ENCODE data around the gene BNIP5. TPM values are rescaled to one million over a fixed set of nuclear protein-coding genes. Genes with fewer than 3 reads are reported as not detected.
A peak's percentile ranks its signal among the peaks of the same experiment; 100 is the strongest.

Gene BNIP5
- total and polyA plus RNA-seq, 2 of the 13 experiments (the other 11 are each of a cell fraction or from before 2014, with no cell fraction given): not detected

DNA sequence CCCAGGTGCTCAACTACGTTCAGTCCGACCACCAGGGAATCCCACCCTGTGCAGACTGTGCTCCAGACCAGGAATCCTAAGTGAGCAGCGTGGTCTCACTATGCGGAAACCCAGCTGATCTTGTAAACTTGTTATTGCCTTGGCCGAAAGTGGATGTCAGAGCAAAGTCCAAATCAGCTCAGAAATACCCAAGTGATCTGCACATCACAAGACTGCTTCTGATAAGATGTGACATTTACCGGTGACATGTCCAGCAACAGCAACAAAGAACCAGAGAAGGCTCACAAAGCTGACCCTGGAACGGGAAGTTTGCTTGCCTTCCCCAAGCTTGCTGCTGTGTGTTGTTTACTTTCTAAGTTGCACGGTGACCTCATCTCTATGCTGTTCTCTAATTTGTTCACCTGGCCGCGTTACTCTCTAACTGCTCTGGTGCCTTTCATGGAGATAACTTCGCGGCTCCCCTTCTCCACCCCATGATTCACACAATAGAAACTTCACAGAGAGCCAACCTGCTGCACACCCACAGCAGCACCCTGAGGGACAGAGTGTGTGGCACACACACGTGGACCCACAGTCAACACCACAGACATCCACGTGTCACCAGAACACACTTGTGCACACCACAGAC lies 1.7 kb downstream of the BNIP5 start (continued):
- TF ChIP-seq BRD4 (CRISPR knock-in tag; IDR thresholded peaks at IDR 0.05) (no peak), ZBTB7B (CRISPR knock-in tag; IDR thresholded peaks at IDR 0.05) (peak; percentile 72), ZNF746 (CRISPR knock-in tag; IDR thresholded peaks at IDR 0.05) (no peak), ZNF614 (CRISPR knock-in tag; IDR thresholded peaks at IDR 0.05; ENCODE audit: borderline replicate concordance) (no peak), TOPORS (CRISPR knock-in tag; IDR thresholded peaks at IDR 0.05) (no peak), ZNF607 (CRISPR knock-in tag; IDR thresholded peaks at IDR 0.05; ENCODE audit: borderline replicate concordance) (no peak), TEAD2 (CRISPR knock-in tag; IDR thresholded peaks at IDR 0.05) (no peak), DNMT1 (CRISPR knock-in tag; IDR thresholded peaks at IDR 0.05) (no peak), ZBTB39 (CRISPR knock-in tag; IDR thresholded peaks at IDR 0.05) (no peak), NFIB (CRISPR knock-in tag; IDR thresholded peaks at IDR 0.05; ENCODE audit: borderline replicate concordance) (no peak), MZF1 (CRISPR knock-in tag; IDR thresholded peaks at IDR 0.05; ENCODE audit: borderline replicate concordance) (no peak), ZSCAN22 (CRISPR knock-in tag; IDR thresholded peaks at IDR 0.05) (no peak), PHF5A (CRISPR knock-in tag; IDR thresholded peaks at IDR 0.05; ENCODE audit: low read depth, unreplicated experiment) (peak; percentile 61), NR2F6 (IDR thresholded peaks at IDR 0.05) (no peak), NR2F6 (CRISPR knock-in tag; IDR thresholded peaks at IDR 0.05) (no peak), TBL1XR1 (IDR thresholded peaks at IDR 0.05; ENCODE audit: borderline replicate concordance, low read length, partially characterized antibody) (no peak), ARNTL (CRISPR knock-in tag; IDR thresholded peaks at IDR 0.05) (no peak), ZFY (CRISPR knock-in tag; IDR thresholded peaks at IDR 0.05) (no peak), ZBTB21 (CRISPR knock-in tag; IDR thresholded peaks at IDR 0.05) (no peak), ARNT2 (CRISPR knock-in tag; IDR thresholded peaks at IDR 0.05; ENCODE audit: low read depth) (no peak; the same call in 1 of the 2 replicates), MBNL3 (CRISPR knock-in tag; conservative IDR thresholded peaks at IDR 0.05) (no peak), ZMYM3 (CRISPR knock-in tag; IDR thresholded peaks at IDR 0.05) (no peak), ZNF224 (CRISPR knock-in tag; IDR thresholded peaks at IDR 0.05) (no peak)
- TF ChIP-seq, protein P1, sequence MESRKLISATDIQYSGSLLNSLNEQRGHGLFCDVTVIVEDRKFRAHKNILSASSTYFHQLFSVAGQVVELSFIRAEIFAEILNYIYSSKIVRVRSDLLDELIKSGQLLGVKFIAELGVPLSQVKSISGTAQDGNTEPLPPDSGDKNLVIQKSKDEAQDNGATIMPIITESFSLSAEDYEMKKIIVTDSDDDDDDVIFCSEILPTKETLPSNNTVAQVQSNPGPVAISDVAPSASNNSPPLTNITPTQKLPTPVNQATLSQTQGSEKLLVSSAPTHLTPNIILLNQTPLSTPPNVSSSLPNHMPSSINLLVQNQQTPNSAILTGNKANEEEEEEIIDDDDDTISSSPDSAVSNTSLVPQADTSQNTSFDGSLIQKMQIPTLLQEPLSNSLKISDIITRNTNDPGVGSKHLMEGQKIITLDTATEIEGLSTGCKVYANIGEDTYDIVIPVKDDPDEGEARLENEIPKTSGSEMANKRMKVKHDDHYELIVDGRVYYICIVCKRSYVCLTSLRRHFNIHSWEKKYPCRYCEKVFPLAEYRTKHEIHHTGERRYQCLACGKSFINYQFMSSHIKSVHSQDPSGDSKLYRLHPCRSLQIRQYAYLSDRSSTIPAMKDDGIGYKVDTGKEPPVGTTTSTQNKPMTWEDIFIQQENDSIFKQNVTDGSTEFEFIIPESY (CRISPR knock-in tag; IDR thresholded peaks at IDR 0.05): no peak
- TF ChIP-seq, protein P2, sequence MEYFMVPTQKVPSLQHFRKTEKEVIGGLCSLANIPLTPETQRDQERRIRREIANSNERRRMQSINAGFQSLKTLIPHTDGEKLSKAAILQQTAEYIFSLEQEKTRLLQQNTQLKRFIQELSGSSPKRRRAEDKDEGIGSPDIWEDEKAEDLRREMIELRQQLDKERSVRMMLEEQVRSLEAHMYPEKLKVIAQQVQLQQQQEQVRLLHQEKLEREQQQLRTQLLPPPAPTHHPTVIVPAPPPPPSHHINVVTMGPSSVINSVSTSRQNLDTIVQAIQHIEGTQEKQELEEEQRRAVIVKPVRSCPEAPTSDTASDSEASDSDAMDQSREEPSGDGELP (IDR thresholded peaks at IDR 0.05; ENCODE audit: borderline replicate concordance, low read depth): peak; percentile 69; the same call in 1 of the 2 replicates
- TF ChIP-seq, protein P3, sequence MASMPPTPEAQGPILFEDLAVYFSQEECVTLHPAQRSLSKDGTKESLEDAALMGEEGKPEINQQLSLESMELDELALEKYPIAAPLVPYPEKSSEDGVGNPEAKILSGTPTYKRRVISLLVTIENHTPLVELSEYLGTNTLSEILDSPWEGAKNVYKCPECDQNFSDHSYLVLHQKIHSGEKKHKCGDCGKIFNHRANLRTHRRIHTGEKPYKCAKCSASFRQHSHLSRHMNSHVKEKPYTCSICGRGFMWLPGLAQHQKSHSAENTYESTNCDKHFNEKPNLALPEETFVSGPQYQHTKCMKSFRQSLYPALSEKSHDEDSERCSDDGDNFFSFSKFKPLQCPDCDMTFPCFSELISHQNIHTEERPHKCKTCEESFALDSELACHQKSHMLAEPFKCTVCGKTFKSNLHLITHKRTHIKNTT (CRISPR knock-in tag; IDR thresholded peaks at IDR 0.05): no peak

Data from HepG2 (cell line).